CD8-positive, alpha-beta memory T cell (primary cell): Measurements from ENCODE around the gene FBF1. TPM values are rescaled to one million over a fixed set of nuclear protein-coding genes. Genes with fewer than 3 reads are reported as not detected.
"Not testable (repeated sequence)": the region's sequence is repeated elsewhere in the genome, so short reads cannot be mapped to it uniquely, and the experiment has no call there.

Experiments used
- CTCF ChIA-PET: fragments of 350-600 bp; sonication (Branson Sonifier 250); formaldehyde crosslinking; loops from one replicate; lab custom pipeline; 2021; ENCODE audit warnings: antibody characterized with exemption; lab: Charles Lee
- POLR2A ChIA-PET: fragments of 350-600 bp; sonication (Branson Sonifier 250); formaldehyde crosslinking; loops from one replicate; lab custom pipeline; 2021; ENCODE audit warnings: antibody characterized with exemption; lab: Charles Lee
- DNase-seq, 5 donors: peaks; one replicate each; pipeline versions ENCODE4 v3.0.0 to v3.0.0-alpha.2; 2020 to 2022; ENCODE audit warnings: mixed read lengths in 1 of 5
- H3K27ac ChIP-seq: one replicate; pipeline ENCODE4 v1.7.0; 2013; ENCODE audit warnings: low read depth, mild to moderate bottlenecking, low read length, moderate library complexity
- H3K27me3 ChIP-seq: 2 replicates; pipeline ENCODE4 v1.7.0; 2013; ENCODE audit warnings: low read length, mild to moderate bottlenecking; ENCODE audit not compliant: insufficient read depth, poor library complexity, severe bottlenecking
- H3K36me3 ChIP-seq: 2 replicates; pipeline ENCODE4 v1.7.0; 2013; ENCODE audit warnings: mild to moderate bottlenecking, low read length, moderate library complexity; ENCODE audit not compliant: insufficient read depth
- H3K4me1 ChIP-seq: 2 replicates; pipeline ENCODE4 v1.7.0; 2013; ENCODE audit warnings: mild to moderate bottlenecking, low read length, moderate library complexity; ENCODE audit not compliant: insufficient read depth
- H3K4me3 ChIP-seq: 2 replicates; pipeline ENCODE4 v1.7.0; 2013; ENCODE audit warnings: mild to moderate bottlenecking, low read length
- H3K9me3 ChIP-seq: 2 replicates; pipeline ENCODE4 v1.7.0; 2013; ENCODE audit warnings: mild to moderate bottlenecking, low read length
- H3K27ac Mint-ChIP-seq, 8 donors: one replicate each; pipeline ENCODE4 v1.8.0; 2020 to 2021; ENCODE audit warnings: mixed read lengths in 8 of 8, mild to moderate bottlenecking in 6 of 8, inconsistent platforms in 3 of 8, moderate library complexity in 3 of 8
- H3K27me3 Mint-ChIP-seq, 2 donors: one replicate each; pipeline ENCODE4 v1.8.0; 2020 to 2021; ENCODE audit warnings: mixed read lengths in 2 of 2, mild to moderate bottlenecking in 1 of 2, moderate library complexity in 1 of 2
- H3K36me3 Mint-ChIP-seq, 3 donors: one replicate each; pipeline ENCODE4 v1.8.0; 2020 to 2021; ENCODE audit warnings: mixed read lengths in 3 of 3, inconsistent platforms in 1 of 3, mild to moderate bottlenecking in 1 of 3
- H3K4me1 Mint-ChIP-seq, 3 donors: one replicate each; pipeline ENCODE4 v1.8.0; 2020 to 2021; ENCODE audit warnings: mixed read lengths in 3 of 3, inconsistent platforms in 1 of 3, mild to moderate bottlenecking in 1 of 3
- H3K4me3 Mint-ChIP-seq, 7 donors: one replicate each; pipeline ENCODE4 v1.8.0; 2020 to 2021; ENCODE audit warnings: mixed read lengths in 7 of 7, mild to moderate bottlenecking in 6 of 7, moderate library complexity in 4 of 7, inconsistent platforms in 2 of 7
- H3K9me3 Mint-ChIP-seq, 5 donors: one replicate each; pipeline ENCODE4 v1.8.0; 2020 to 2022; ENCODE audit warnings: mixed read lengths in 5 of 5, mild to moderate bottlenecking in 3 of 5, moderate library complexity in 2 of 5, inconsistent platforms in 1 of 5
- polyA plus RNA-seq: library from polyadenylated mRNA; unstranded; fragments of 300-500 nt; fragmentation: Illumina TruSeq; gene quantifications from one replicate; pipeline ENCODE4 v1.2.3, GENCODE V29; 2021
- total RNA-seq, 2 experiments: library from RNA; stranded (reverse); gene quantifications; one replicate each; pipeline ENCODE4 v1.2.3, GENCODE V29; 2021

Gene FBF1
- total and polyA plus RNA-seq, 3 experiments from 2014 or later, result 5.7 to 23.8 (median 22.6) TPM

GRCh38 chr17:75875940-75876189 is 65.0 kb downstream of the FBF1 start:
- Histone ChIP-seq H3K4me3 (peak overlapping the region; percentile 61), H3K27me3 (no peaks in the 10 kb centered on the region), H3K9me3 (no peaks in the 10 kb centered on the region), H3K36me3 (no peaks in the 10 kb centered on the region), H3K4me1 (peaks cover 41% of the 10 kb centered on the region), H3K27ac (no peak overlapping the region)
- peaks cover 33 to 57% (median 34%) of the 10 kb centered on the region in 3 donors for H3K4me1 Mint-ChIP-seq
- ChIA-PET POLR2A (interaction anchor here (0.7 to 8.3 kb wide), 12 partner anchors 11 to 122 kb away, joined by 3 to 82 read pairs (median 6); partner anchors contain the start of genes TRIM65 and WBP2), CTCF (interaction anchor here (0.7 to 7.1 kb wide), 16 partner anchors 9 to 127 kb away, joined by 3 to 51 read pairs (median 6); partner anchors contain the start of genes GALK1, MRPL38, TRIM65 and WBP2)
- peaks cover 0 to 2% (median 0%) of the 10 kb centered on the region in 3 donors for H3K36me3 Mint-ChIP-seq
- peaks cover 0 to 3% of the 10 kb centered on the region in 2 donors for H3K27me3 Mint-ChIP-seq
- H3K27ac Mint-ChIP-seq, result peak overlapping the region; percentile 85 to 96 (median 88)
- H3K9me3 Mint-ChIP-seq, result no peaks in the 10 kb centered on the region
- no peak for DNase-seq
- peak overlapping the region; percentile 83 to 90 (median 86) for H3K4me3 Mint-ChIP-seq

- Mint-ChIP-seq H3K9me3 (no peaks in the 10 kb centered on the region), H3K4me1 (peaks cover 33 to 60% (median 34%) of the 10 kb centered on the region in 3 donors), H3K27me3 (peaks cover 0 to 3% of the 10 kb centered on the region in 2 donors), H3K4me3 (peak overlapping the region; percentile 83 to 90 (median 86)), H3K36me3 (peaks cover 0 to 2% (median 0%) of the 10 kb centered on the region in 3 donors), H3K27ac (peak overlapping the region; percentile 85 to 96 (median 88))
- CTCF ChIA-PET, result interaction anchor here (0.7 to 7.1 kb wide), 17 partner anchors 8 to 127 kb away, joined by 3 to 51 read pairs (median 7); partner anchors contain the start of genes GALK1, MRPL38, TRIM65 and WBP2
- POLR2A ChIA-PET, result interaction anchor here (0.7 to 8.3 kb wide), 12 partner anchors 11 to 122 kb away, joined by 3 to 82 read pairs (median 6); partner anchors contain the start of genes TRIM65 and WBP2
- Histone ChIP-seq H3K27ac (no peak overlapping the region), H3K4me3 (peak overlapping the region; percentile 61), H3K9me3 (no peaks in the 10 kb centered on the region), H3K27me3 (no peaks in the 10 kb centered on the region), H3K4me1 (peaks cover 41% of the 10 kb centered on the region), H3K36me3 (no peaks in the 10 kb centered on the region)
- DNase-seq, result no peak
Observed at GRCh38 chr17:75875182-75875939, 65.5 kb downstream of the FBF1 start.

- H3K4me3 ChIP-seq, result no peak overlapping the region
- no peaks in the 10 kb centered on the region for H3K9me3 Mint-ChIP-seq
- no peak for DNase-seq
- ChIA-PET CTCF (interaction anchor here (1.5 to 7.1 kb wide), 7 partner anchors 10 to 112 kb away, joined by 5 to 51 read pairs (median 12); partner anchors contain the start of genes TRIM65 and WBP2), POLR2A (interaction anchor here (0.6 to 8.3 kb wide), 5 partner anchors 10 to 574 kb away, joined by 3 to 82 read pairs (median 9); partner anchors contain the start of gene WBP2)
- no peaks in the 10 kb centered on the region for H3K9me3 ChIP-seq
- peaks cover 33 to 57% (median 34%) of the 10 kb centered on the region in 3 donors for H3K4me1 Mint-ChIP-seq
- H3K27ac ChIP-seq, result no peak overlapping the region
- peak overlapping the region in 3 of 7 donors; percentile 44 to 90 (median 61) for H3K4me3 Mint-ChIP-seq
- no peaks in the 10 kb centered on the region for H3K36me3 ChIP-seq
- H3K27me3 ChIP-seq, result no peaks in the 10 kb centered on the region
- H3K27me3 Mint-ChIP-seq, result peaks cover 0 to 3% of the 10 kb centered on the region in 2 donors
- H3K36me3 Mint-ChIP-seq, result peaks cover 0 to 2% (median 0%) of the 10 kb centered on the region in 3 donors
- H3K27ac Mint-ChIP-seq, result peak overlapping the region in 4 of 8 donors; percentile 26 to 86 (median 62)
- peaks cover 41% of the 10 kb centered on the region for H3K4me1 ChIP-seq
Observed at GRCh38 chr17:75874323-75875181, 66.3 kb downstream of the FBF1 start.

- H3K4me1 Mint-ChIP-seq, result peaks cover 32 to 55% (median 33%) of the 10 kb centered on the region in 3 donors
- peak overlapping the region in 3 of 7 donors; percentile 48 to 61 (median 49) for H3K4me3 Mint-ChIP-seq
- no peaks in the 10 kb centered on the region for H3K9me3 Mint-ChIP-seq
- Histone ChIP-seq H3K27ac (no peak overlapping the region), H3K9me3 (no peaks in the 10 kb centered on the region), H3K4me3 (no peak overlapping the region), H3K36me3 (no peaks in the 10 kb centered on the region), H3K27me3 (no peaks in the 10 kb centered on the region), H3K4me1 (peaks cover 41% of the 10 kb centered on the region)
- H3K27ac Mint-ChIP-seq, result peak overlapping the region in 7 of 8 donors; percentile 11 to 98 (median 76)
- H3K36me3 Mint-ChIP-seq, result peaks cover 0 to 2% (median 0%) of the 10 kb centered on the region in 3 donors
- H3K27me3 Mint-ChIP-seq, result peaks cover 0 to under 1% of the 10 kb centered on the region in 2 donors
- DNase-seq, result no peak
- ChIA-PET CTCF (interaction anchor here (1.0 to 7.1 kb wide), 5 partner anchors 9 to 25 kb away, joined by 3 to 51 read pairs (median 12); partner anchors contain the start of genes TRIM65 and WBP2), POLR2A (interaction anchor here (0.6 to 8.3 kb wide), 3 partner anchors 9 to 575 kb away, joined by 3 to 82 read pairs (median 4); partner anchors contain the start of gene WBP2)
Observed at GRCh38 chr17:75873587-75874322, 67.1 kb downstream of the FBF1 start.

GRCh38 chr17:75872434-75873351 is 68.1 kb downstream of the FBF1 start:
- POLR2A ChIA-PET, result interaction anchor here (0.9 to 8.3 kb wide), 6 partner anchors 8 to 89 kb away, joined by 3 to 82 read pairs (median 4); partner anchors contain the start of genes TRIM65, UNK and WBP2
- H3K9me3 ChIP-seq, result no peaks in the 10 kb centered on the region
- Mint-ChIP-seq H3K4me3 (peak overlapping the region; percentile 4 to 85 (median 47)), H3K27me3 (no peaks in the 10 kb centered on the region), H3K27ac (peak overlapping the region; percentile 76 to 98 (median 93)), H3K4me1 (peaks cover 29 to 50% (median 32%) of the 10 kb centered on the region in 3 donors), H3K9me3 (no peaks in the 10 kb centered on the region), H3K36me3 (peaks cover 0 to 2% (median 0%) of the 10 kb centered on the region in 3 donors)
- CTCF ChIA-PET, result interaction anchor here (0.9 to 7.1 kb wide), 11 partner anchors 8 to 119 kb away, joined by 3 to 51 read pairs (median 3); partner anchors contain the start of genes TRIM65 and WBP2
- no peaks in the 10 kb centered on the region for H3K36me3 ChIP-seq
- DNase-seq, result peak; percentile 29 to 82 (median 51)
- no peak overlapping the region for H3K4me3 ChIP-seq
- peaks cover 41% of the 10 kb centered on the region for H3K4me1 ChIP-seq
- no peaks in the 10 kb centered on the region for H3K27me3 ChIP-seq
- peak overlapping the region; percentile 71 for H3K27ac ChIP-seq

GRCh38 chr17:75870228-75870627 is 70.6 kb downstream of the FBF1 start:
- not testable (repeated sequence) for H3K27me3 Mint-ChIP-seq, H3K36me3 ChIP-seq, H3K27ac ChIP-seq, H3K4me3 ChIP-seq, H3K36me3 Mint-ChIP-seq, H3K27me3 ChIP-seq, H3K9me3 ChIP-seq, DNase-seq, H3K9me3 Mint-ChIP-seq
- peaks cover 18% of the 10 kb centered on the region for H3K4me1 ChIP-seq
- Mint-ChIP-seq H3K4me1 (peaks cover 17 to 33% (median 17%) of the 10 kb centered on the region in 3 donors), H3K27ac (peak overlapping the region in 1 of 8 donors; percentile 32), H3K4me3 (peak overlapping the region in 1 of 7 donors; percentile 8)
- ChIA-PET POLR2A (interaction anchor here (0.8 kb wide), 1 partner anchor 14 kb away, joined by 4 read pairs; the partner anchor contains the start of gene WBP2), CTCF (interaction anchor here (1.2 to 7.1 kb wide), 2 partner anchors 9 to 28 kb away, joined by 4 to 51 read pairs; partner anchors contain the start of gene TRIM65)
